Hematopoietic multipotent progenitor cell treated with erythropoietin and hydrocortisone succinate and interleukin-3 and kit ligand, for 4 days (in vitro differentiated cells): ENCODE results near the gene ZIC3.
A peak's percentile ranks its signal among the peaks of the same experiment; 100 is the strongest.
"Not testable (repeated sequence)": the region's sequence is repeated elsewhere in the genome, so short reads cannot be mapped to it uniquely, and the experiment has no call there.

ENCODE experiments used
- DNase-seq: peaks from one replicate; pipeline ENCODE4 v3.0.0-alpha.2; 2015

Gene ZIC3

DNA sequence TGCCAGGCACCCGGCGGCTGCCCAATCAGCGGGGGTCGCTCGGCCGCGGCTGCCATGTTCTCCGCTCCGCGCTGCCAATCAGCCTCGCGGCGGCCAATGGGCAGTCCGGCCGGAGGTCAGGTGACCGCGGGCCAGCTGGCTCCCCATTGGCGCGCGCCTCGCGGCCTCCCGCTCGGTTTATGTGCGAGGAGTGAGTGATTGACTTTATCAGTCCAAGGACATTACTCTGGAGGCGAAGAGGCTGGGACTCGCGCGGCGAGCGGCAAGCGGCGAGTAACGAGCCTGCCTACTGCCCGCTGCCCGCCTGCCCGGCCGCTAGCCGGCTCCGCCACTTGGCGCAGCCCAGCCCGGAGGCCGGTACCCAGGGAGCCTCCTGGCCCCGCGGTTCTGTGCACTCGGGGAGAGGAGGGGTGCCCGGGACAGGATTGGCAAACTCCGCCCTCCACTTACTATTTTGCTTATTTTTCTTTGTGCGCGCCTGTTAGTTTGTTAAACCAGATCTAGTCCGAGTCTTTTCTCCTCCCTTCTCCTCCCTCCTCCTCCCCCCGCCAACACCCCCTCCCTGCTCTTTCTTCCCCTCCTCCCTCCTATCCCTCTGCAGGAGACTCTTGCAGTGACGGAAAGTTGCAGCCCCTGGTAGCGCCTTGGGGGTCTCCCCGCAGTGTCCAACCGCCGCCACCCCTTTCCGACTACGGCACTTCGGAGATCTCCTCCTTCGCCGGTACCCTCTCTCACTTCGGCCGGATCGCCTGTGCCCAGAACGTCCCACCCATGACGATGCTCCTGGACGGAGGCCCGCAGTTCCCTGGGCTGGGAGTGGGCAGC is at the start of gene ZIC3:
TSS of gene ZIC3 (plus strand) at position 207 of the 825 bp plus-strand sequence. CDS start at position 772, 565 bp downstream.
- DNase-seq, result peak; percentile 44

DNA sequence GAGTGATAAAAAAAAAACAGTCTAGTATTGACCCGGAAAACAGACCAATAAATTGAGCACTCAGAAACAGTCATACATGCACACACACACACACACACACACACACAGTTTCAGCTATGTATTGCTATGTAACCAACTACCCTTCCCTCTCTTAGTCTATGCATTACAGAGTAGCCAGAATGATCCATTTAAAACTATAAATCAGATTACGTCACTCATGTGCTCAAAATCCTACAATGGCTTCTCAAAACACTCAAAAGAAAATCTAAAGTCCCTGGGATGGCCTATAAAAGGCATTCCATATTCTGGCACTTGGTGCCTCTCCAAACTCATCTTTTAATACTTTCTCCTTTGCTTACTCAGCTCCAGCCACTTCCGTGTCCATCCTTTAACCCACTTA is 46.5 kb upstream of the ZIC3 start:
- DNase-seq, result no peak

DNA sequence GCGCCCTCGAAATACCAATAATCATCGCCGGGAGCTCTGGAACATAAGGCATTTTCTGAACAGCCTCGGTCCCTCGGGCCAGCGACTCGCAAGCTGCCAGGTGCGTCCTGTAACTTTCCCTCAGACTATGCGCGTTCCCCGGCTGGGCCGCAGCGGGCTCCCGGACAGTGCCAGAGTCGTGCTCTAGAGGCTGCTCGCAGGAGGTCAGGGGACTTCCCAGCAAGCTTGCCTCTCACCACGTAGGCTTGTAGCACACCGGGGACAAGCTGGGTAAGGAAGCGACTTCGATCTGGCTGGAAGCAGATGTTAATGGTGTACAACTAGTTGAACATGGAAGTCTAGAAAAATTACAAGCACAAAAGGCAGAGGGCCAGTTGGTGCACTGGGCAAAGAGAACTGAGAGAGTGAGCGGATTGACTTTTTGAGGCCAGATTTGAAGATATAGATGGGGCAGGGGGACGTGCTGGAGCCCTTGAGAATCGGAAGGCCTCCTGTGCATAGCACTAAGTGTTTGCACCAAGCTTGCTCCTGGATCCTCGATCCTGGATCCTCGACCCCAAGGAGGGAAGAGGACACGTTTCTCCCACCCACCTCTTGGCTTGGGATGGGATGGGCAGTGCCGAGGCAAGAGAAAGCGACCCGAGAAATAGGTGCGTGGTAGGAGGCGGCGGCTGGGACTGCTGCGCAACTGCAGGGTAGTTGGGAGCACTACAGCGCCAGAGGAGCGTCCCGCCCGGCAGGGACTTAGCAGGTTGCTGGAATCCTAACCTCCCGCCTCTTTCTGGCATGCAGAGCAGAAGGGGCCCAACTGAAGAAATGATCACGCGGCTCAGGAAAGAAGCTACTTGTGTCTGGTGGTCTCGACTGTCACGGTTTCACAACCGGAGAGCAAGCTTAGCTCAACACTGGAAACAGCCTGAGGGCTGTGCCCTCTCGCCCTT is 19.9 kb upstream of the ZIC3 start:
- DNase-seq, result no peak

DNA sequence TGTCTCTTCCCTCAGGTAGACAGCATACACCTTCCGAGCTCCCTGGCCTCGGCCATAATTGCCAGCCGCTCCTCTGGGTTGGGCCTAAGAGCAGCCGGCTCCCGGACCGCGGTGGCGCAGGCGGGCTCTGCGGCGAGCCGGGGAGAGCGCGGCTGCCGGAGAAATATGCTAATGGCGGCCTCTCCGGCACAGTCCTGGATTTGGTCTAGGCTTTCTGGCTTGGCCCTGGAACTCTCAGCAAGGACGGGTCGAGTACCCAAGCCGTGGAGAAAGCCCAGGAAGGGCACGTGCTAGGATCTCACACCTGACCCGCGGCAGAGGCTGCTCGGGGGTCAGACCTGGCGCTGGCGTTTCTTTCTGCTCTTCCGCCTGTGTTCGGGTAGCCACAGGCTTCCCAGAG is 18.6 kb upstream of the ZIC3 start:
- DNase-seq, result no peak

GRCh38 chrX:137548261-137548660 is 17.7 kb upstream of the ZIC3 start:
- DNase-seq, result no peak

DNA sequence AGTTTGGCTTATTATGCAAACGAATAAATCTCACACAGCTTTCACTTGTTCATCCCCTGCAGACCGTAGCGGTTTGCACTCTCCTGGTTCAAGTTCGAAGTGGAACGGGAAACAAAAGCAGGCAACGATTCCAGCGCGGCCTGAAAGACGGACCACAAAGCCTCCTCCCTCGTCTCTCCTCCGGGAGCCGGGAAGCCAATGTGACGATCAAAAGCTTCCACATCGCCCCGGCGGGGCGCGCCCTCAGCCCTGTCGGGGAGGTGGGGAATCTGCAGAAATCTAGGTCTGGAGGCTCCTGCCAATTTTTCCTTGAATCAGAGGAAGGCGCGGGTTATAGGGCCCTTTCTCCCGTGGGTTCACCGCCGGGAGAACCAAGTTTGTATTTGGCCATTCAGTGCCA is 16.9 kb upstream of the ZIC3 start:
- no peak for DNase-seq

GRCh38 chrX:137549851-137550664 is 15.9 kb upstream of the ZIC3 start:
- no peak for DNase-seq

GRCh38 chrX:137550665-137551261 is 15.2 kb upstream of the ZIC3 start:
- no peak for DNase-seq

- DNase-seq, result not testable (repeated sequence)
These were observed 13.8 kb upstream of the ZIC3 start for GRCh38 chrX:137552098-137552497.

- no peak for DNase-seq
These were observed 3.8 kb upstream of the ZIC3 start for GRCh38 chrX:137562096-137562495.

DNA sequence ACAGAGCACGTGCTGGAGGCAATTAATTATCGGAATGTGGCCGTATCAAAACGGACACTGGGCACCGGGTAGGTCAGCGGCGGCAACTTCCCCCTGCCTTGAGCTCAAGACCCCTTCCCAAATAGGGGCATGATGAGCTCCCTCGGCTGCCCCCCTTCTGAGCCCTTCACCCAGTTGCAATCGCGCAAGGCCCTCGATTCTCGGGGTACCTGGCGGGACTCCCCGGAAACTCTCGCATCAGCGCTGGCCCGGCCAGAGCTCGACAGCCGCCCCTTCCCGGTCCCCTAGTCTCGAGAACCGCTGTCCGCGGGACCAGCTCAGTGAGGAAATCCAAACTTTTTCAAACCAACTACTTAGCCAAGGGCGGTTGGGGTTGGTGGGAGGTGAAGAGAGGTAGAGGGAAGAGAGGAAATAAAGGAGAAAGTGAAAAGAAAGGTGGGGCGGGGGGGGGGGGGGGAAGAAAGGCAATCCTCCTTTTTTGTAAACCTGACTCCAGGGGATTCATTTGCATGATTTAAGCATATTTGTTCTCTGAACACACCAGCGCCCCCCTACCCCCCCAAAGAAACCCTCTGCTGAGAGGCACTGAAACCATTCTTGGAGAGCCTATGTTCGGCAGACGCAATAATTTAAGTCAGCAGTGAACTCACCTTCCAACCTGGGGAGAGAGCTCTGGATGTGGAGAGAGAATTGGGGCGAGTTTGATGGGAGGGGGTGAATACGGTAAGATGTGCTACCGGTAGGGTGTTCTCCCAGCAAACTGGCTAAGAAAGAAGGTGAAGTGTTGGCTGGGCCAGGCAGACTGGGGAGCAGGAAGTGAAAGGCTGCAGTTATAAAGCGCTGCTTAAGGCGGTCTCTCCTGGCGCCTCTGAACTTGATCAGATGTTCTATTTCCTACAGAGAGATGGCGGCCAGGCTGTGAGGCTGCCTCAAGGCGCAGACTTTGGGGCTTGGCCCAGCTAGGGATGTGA is 2.0 kb upstream of the ZIC3 start:
- no peak for DNase-seq

DNA sequence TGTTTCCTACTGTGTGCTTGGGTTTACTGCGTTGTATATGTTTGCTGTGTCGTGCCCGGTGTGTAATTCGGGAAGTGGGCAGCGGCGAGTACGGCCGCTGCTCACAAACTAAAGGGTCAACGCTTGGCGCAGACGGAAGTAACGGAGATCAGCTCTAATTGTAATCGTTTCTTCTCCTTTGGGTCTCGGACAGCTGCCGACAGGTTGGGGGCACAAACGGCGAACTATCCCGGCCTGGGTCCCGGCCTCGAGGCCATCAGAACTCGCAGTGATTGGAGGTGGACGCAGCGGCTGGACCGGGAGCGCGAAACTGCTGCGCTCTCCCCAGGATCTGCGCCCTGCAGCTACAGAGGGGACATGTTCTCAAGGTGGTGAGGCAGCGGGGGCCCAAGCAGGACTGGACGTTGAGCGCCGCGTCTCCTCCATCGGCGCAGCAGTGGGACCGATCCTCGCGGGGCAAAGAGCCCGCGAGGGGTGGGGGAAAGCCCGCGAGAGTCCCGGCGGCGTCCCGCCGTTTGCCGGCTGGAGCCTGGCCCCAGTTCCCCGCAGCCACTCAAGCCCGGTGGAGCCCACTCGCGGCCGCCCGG is 516 bp upstream of the ZIC3 start:
- DNase-seq, result no peak

DNA sequence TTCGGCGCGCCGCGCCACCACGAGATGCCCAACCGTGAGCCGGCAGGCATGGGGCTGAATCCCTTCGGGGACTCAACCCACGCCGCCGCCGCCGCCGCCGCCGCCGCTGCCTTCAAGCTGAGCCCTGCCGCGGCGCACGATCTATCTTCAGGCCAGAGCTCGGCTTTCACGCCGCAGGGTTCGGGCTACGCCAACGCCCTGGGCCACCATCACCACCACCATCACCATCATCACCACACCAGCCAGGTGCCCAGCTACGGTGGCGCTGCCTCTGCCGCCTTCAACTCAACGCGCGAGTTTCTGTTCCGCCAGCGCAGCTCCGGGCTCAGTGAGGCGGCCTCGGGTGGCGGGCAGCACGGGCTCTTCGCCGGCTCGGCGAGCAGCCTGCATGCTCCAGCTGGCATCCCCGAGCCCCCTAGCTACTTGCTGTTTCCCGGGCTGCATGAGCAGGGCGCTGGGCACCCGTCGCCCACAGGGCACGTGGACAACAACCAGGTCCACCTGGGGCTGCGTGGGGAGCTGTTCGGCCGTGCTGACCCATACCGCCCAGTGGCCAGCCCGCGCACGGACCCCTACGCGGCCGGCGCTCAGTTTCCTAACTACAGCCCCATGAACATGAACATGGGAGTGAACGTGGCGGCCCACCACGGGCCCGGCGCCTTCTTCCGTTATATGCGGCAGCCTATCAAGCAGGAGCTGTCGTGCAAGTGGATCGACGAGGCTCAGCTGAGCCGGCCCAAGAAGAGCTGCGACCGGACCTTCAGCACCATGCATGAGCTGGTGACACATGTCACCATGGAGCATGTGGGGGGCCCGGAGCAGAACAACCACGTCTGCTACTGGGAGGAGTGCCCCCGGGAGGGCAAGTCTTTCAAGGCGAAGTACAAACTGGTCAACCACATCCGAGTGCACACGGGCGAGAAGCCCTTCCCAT is 1.1 kb downstream of the ZIC3 start:
- no peak for DNase-seq

- peak; percentile 41 for DNase-seq
These were observed 1.8 kb downstream of the ZIC3 start for GRCh38 chrX:137567682-137568232.

- DNase-seq, result no peak
These were observed 3.0 kb downstream of the ZIC3 start for GRCh38 chrX:137568741-137569469.

- no peak for DNase-seq
These were observed 3.6 kb downstream of the ZIC3 start for GRCh38 chrX:137569470-137569891.

DNA sequence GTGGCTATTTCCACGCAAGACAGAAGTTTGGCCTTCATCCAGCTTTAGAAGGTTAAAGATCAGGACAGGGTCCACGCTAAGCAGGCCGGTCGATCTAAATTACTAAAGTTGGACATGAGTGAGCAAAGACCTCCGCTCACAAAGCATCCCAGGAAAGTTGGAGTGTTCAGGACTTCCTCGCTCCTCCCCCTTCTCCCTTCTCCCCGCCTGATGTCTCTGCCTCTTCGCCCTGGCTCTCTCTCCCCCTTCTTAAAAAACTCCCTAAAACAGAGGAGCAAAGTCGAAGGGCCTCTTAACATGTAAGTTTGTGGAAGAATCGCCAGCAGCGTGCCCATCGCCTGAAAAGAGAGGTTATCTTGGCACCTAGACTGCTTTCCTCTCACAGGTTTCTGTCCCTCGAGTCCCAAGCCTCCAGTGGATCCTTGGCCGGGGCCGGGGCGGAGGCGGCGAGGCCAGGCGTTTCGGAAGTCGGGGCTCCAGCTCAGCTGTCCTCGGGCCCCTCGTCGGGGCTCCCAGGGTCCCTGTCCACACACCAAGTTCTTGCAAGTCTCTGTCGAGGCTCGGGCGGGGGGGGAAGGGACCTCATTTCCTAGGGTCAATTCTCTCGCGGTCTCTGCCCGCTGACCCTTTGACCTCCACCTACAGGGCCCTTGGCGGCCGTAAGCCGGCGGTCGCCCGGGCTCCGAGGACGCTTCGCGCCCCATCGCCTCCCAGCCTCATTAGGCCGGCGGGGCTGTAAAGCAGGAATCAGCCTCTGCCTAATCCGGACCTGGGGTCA is 7.6 kb downstream of the ZIC3 start:
- no peak for DNase-seq
